Osteoblast (primary cell): ENCODE measurements around the gene LHX5. TPM values are rescaled to one million over a fixed set of nuclear protein-coding genes. Genes with fewer than 3 reads are reported as not detected.

Source experiments
- DNase-seq: peaks from one replicate; pipeline ENCODE4 v3.0.0; 2011; ENCODE audit warnings: low spot score, mixed read lengths; ENCODE audit not compliant: insufficient read length; ENCODE audit errors: missing footprints
- H2AFZ ChIP-seq: 2 replicates; pipeline ENCODE4 v1.6.0; 2011; ENCODE audit warnings: mild to moderate bottlenecking, low read length
- H3K27ac ChIP-seq: 2 replicates; pipeline ENCODE4 v1.5.1; 2011; ENCODE audit warnings: mild to moderate bottlenecking, low read depth, low read length, moderate library complexity
- H3K27me3 ChIP-seq: 2 replicates; pipeline ENCODE4 v1.6.0; 2012; ENCODE audit warnings: mild to moderate bottlenecking, control low read depth, inconsistent platforms, low read length, moderate library complexity; ENCODE audit not compliant: insufficient read depth
- H3K36me3 ChIP-seq: 2 replicates; pipeline ENCODE4 v1.5.1; 2011; ENCODE audit warnings: mild to moderate bottlenecking, low read length, control low read depth, moderate library complexity; ENCODE audit not compliant: insufficient read depth
- H3K4me1 ChIP-seq: 2 replicates; pipeline ENCODE4 v1.5.1; 2011; ENCODE audit warnings: mild to moderate bottlenecking, low read length, control low read depth, moderate library complexity; ENCODE audit not compliant: insufficient read depth
- H3K4me2 ChIP-seq: 2 replicates; pipeline ENCODE4 v1.6.0; 2011; ENCODE audit warnings: mild to moderate bottlenecking, low read length; ENCODE audit not compliant: insufficient read depth
- H3K4me3 ChIP-seq: fragments of 200-600 bp; sonication (generic); 3 replicates; pipeline ENCODE4 v1.5.1; 2012; ENCODE audit warnings: mild to moderate bottlenecking, low read length, inconsistent platforms; ENCODE audit not compliant: insufficient read depth
- H3K79me2 ChIP-seq: 2 replicates; pipeline ENCODE4 v1.6.0; 2012; ENCODE audit warnings: mild to moderate bottlenecking, low read length, control low read depth, inconsistent platforms; ENCODE audit not compliant: insufficient read depth
- H3K9me3 ChIP-seq: 2 replicates; pipeline ENCODE4 v1.5.1; 2011; ENCODE audit warnings: low read depth, low read length, control low read depth
- H4K20me1 ChIP-seq: 2 replicates; pipeline ENCODE4 v1.6.0; 2012; ENCODE audit warnings: mild to moderate bottlenecking, low read length, control low read depth; ENCODE audit not compliant: insufficient read depth
- total RNA-seq: library from RNA; depleted of rRNA; stranded (reverse); fragments of >200 nt; gene quantifications from 2 replicates; pipeline ENCODE4 v1.2.3, GENCODE V29; 2012
- TF ChIP-seq, protein P1 (sequence below): IDR thresholded peaks from 2 replicates; pipeline ENCODE4 v1.5.1; 2011; ENCODE audit warnings: mild to moderate bottlenecking, low read depth, low read length, moderate library complexity; ENCODE audit errors: extremely low read depth

The LHX5 gene
- total RNA-seq, 1 donor: not detected

DNA sequence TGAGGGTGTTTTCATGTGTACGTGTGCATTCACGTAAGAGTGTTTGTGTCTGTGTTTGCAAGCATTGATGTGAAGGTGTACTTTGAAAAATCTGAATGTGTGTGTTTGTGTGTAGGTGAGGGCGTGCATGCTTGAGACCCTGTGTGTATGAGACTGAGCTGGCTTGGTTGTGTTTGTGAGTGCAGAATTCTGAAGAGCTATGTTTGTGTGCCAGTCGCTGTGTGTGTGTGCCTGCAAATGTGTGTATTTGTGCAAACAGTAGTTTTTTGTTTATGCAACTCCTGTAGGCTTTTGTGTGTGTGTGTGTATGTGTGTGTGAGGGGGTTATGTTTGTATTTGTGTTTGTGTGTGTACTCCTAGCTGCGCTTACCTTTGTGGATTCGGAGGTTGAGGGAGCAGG is 1.7 kb upstream of the LHX5 start:
- no peak overlapping the region for H3K4me2 ChIP-seq

DNA sequence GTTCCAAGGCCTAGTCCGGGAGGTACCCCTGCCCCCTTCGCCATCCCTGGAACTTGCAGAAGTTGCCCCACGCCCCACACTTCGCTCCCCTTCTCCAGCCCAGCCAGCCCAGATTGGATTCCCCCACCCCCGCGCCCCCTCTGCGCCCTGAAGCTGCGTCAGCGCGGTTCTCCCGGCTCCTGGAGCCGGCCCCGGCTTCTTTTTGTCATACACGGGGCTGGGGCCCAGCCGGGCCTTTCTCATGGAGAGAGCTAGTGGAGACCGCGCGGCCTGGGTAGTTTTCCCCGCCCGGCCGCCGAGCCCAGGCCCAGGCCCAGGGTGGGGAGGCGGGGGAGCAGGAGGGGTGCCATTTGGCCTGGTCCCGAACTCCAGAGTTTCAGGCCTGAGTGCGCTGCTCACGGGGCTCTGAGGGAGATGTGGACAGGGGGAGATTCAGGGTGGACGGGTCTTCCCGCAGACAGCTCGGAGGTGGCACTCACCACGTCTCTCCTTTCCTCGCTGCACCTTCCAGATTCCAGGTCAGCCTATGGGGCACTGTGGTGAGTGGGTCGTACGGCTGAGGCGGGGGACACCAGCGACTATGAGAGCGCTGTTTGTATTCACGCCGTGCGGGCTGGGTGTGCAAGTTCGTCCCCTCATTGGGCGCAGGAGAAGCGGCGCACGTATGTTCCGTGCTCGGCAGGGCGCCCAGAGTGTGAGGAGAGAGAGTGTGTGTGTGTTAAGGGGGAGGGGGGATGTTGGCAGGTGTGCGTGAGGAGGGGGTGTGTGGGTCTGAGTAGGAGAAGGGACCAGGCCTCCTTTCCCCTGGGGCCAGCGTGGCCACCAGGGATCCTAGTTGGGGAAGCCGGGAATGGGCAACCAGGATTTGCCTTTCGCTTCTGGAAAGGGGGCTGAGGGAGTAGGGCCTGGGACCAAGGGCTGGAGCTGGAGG is 785 bp upstream of the LHX5 start:
- H3K79me2 ChIP-seq: no peaks in the 10 kb centered on the region
- H3K9me3 ChIP-seq: no peaks in the 10 kb centered on the region
- no peaks in the 10 kb centered on the region for H3K4me1 ChIP-seq
- H3K27ac ChIP-seq: no peak overlapping the region
- H3K27me3 ChIP-seq: peaks cover 91% of the 10 kb centered on the region
- TF ChIP-seq, protein P1, sequence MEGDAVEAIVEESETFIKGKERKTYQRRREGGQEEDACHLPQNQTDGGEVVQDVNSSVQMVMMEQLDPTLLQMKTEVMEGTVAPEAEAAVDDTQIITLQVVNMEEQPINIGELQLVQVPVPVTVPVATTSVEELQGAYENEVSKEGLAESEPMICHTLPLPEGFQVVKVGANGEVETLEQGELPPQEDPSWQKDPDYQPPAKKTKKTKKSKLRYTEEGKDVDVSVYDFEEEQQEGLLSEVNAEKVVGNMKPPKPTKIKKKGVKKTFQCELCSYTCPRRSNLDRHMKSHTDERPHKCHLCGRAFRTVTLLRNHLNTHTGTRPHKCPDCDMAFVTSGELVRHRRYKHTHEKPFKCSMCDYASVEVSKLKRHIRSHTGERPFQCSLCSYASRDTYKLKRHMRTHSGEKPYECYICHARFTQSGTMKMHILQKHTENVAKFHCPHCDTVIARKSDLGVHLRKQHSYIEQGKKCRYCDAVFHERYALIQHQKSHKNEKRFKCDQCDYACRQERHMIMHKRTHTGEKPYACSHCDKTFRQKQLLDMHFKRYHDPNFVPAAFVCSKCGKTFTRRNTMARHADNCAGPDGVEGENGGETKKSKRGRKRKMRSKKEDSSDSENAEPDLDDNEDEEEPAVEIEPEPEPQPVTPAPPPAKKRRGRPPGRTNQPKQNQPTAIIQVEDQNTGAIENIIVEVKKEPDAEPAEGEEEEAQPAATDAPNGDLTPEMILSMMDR: no peak
- peak; percentile 73 for DNase-seq
- H3K4me3 ChIP-seq: no peak overlapping the region
- H3K36me3 ChIP-seq: no peaks in the 10 kb centered on the region
- H4K20me1 ChIP-seq: no peaks in the 10 kb centered on the region
- no peak overlapping the region for H3K4me2 ChIP-seq
- H2AFZ ChIP-seq: no peak overlapping the region

More for the DNA sequence above, 1.7 kb upstream of the LHX5 start:
- Histone ChIP-seq H3K9me3 (no peaks in the 10 kb centered on the region), H3K27me3 (peaks cover 91% of the 10 kb centered on the region), H3K4me3 (no peak overlapping the region), H3K4me1 (no peaks in the 10 kb centered on the region), H4K20me1 (no peaks in the 10 kb centered on the region), H3K79me2 (no peaks in the 10 kb centered on the region), H2AFZ (no peak overlapping the region), H3K27ac (no peak overlapping the region), H3K36me3 (no peaks in the 10 kb centered on the region)
- no peak for DNase-seq
- TF ChIP-seq, protein P1: no peak

DNA sequence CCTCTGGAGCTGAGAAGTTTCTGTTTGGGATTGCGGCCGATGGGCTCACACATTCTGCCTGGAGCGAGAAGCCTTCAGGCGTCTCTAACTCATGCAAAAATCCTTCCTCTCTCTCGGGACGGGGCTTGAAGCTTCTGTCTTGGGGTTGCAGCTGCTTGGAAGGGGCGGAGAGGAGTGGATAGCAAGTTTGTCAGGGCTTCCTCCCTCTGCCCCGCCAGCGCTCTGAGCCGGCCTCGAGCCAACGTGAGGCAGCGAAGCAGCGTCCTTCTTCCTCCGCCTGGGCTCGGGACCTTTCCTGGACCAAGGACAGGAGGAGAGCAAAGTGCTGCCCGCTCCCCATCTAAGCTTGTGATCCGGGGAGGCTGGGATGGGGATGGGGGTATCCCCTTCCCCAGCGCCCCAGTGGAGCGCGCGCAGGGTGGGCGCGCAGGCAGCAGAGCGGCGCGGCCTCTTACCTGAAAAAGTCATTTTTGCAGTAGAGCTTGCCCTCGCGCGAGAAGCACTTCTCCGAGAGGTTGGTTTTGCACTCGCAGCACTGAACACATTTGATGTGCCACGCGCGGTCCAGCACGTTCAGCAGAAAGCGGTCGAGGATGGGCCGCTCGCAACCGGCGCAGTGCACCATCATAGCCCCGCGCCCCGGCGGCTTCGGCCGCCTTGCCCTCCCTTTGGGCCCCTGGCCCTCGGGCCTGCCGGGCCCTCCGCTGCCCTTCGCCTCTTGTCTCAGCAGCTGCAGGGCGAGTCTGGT is 626 bp downstream of the LHX5 start:
- H3K4me3 ChIP-seq: no peak overlapping the region
- H2AFZ ChIP-seq: no peak overlapping the region
- no peak for DNase-seq
- H3K4me2 ChIP-seq: no peak overlapping the region
- no peaks in the 10 kb centered on the region for H3K79me2 ChIP-seq
- H3K27ac ChIP-seq: no peak overlapping the region
- H3K4me1 ChIP-seq: no peaks in the 10 kb centered on the region
- H4K20me1 ChIP-seq: no peaks in the 10 kb centered on the region
- TF ChIP-seq, protein P1: no peak
- no peaks in the 10 kb centered on the region for H3K36me3 ChIP-seq
- no peaks in the 10 kb centered on the region for H3K9me3 ChIP-seq
- peaks cover 98% of the 10 kb centered on the region for H3K27me3 ChIP-seq
